Measurements from ENCODE around the gene CALY. TPM values are rescaled to one million over a fixed set of nuclear protein-coding genes. Genes with fewer than 3 reads are reported as not detected.

CALY gene
- total RNA-seq, 2 experiments from 2014 or later, result not detected

GRCh38 chr10:133307776-133308420, 28.8 kb downstream of the CALY start:
- ChIA-PET CTCF (interaction anchor here (0.8 to 2.2 kb wide), 11 partner anchors 10 to 164 kb away, joined by 3 to 8 read pairs (median 3); no protein-coding TSS in a partner anchor), POLR2A (interaction anchor here (0.6 to 2.2 kb wide), 3 partner anchors 30 to 82 kb away, joined by 3 to 7 read pairs (median 4); no protein-coding TSS in a partner anchor)

GRCh38 chr10:133306941-133307379, 29.7 kb downstream of the CALY start:
- ChIA-PET POLR2A (interaction anchor here (2.2 kb wide), 1 partner anchor 29 kb away, joined by 7 read pairs; no protein-coding TSS in a partner anchor), CTCF (interaction anchor here (1.0 to 2.2 kb wide), 6 partner anchors 11 to 163 kb away, joined by 3 to 8 read pairs (median 6); no protein-coding TSS in a partner anchor)

- CTCF ChIA-PET, result no interaction called here
- POLR2A ChIA-PET, result no interaction called here
Measured at GRCh38 chr10:133306097-133306476, 30.6 kb downstream of the CALY start.

GRCh38 chr10:133303206-133303605, 33.5 kb downstream of the CALY start:
- POLR2A ChIA-PET, result no interaction called here
- CTCF ChIA-PET, result interaction anchor here (0.5 to 1.1 kb wide), 2 partner anchors 12 to 22 kb away, joined by 3 to 4 read pairs; no protein-coding TSS in a partner anchor

GRCh38 chr10:133302230-133302629, 34.5 kb downstream of the CALY start:
- ChIA-PET CTCF (no interaction called here), POLR2A (no interaction called here)

- POLR2A ChIA-PET, result no interaction called here
Measured at GRCh38 chr10:133299738-133300137, 37.0 kb downstream of the CALY start.

GRCh38 chr10:133299224-133299623, 37.5 kb downstream of the CALY start:
- CTCF ChIA-PET, result no interaction called here
- POLR2A ChIA-PET, result no interaction called here

More at GRCh38 chr10:133299738-133300137, 37.0 kb downstream of the CALY start:
- CTCF ChIA-PET, result no interaction called here

- CTCF ChIA-PET, result no interaction called here
Measured at GRCh38 chr10:133298466-133298865, 38.2 kb downstream of the CALY start.

GRCh38 chr10:133297504-133297903, 39.2 kb downstream of the CALY start:
- POLR2A ChIA-PET, result no interaction called here
- CTCF ChIA-PET, result no interaction called here

More at GRCh38 chr10:133298466-133298865, 38.2 kb downstream of the CALY start:
- POLR2A ChIA-PET, result no interaction called here

- ChIA-PET POLR2A (no interaction called here), CTCF (no interaction called here)
Measured at GRCh38 chr10:133295426-133296320, 41.0 kb downstream of the CALY start.

- CTCF ChIA-PET, result interaction anchor here (0.8 to 1.9 kb wide), 3 partner anchors 13 to 35 kb away, joined by 3 to 4 read pairs (median 3); no protein-coding TSS in a partner anchor
- POLR2A ChIA-PET, result interaction anchor here (1.1 kb wide), 1 partner anchor 15 kb away, joined by 4 read pairs; no protein-coding TSS in a partner anchor
Measured at GRCh38 chr10:133294189-133294588, 42.5 kb downstream of the CALY start.

GRCh38 chr10:133293810-133294119, 42.9 kb downstream of the CALY start:
- CTCF ChIA-PET, result interaction anchor here (0.8 to 1.9 kb wide), 3 partner anchors 13 to 36 kb away, joined by 3 to 4 read pairs (median 3); no protein-coding TSS in a partner anchor
- POLR2A ChIA-PET, result interaction anchor here (1.1 kb wide), 1 partner anchor 14 kb away, joined by 4 read pairs; no protein-coding TSS in a partner anchor

- ChIA-PET CTCF (interaction anchor here (0.8 to 1.9 kb wide), 3 partner anchors 12 to 36 kb away, joined by 3 to 4 read pairs (median 3); no protein-coding TSS in a partner anchor), POLR2A (interaction anchor here (0.6 kb wide), 1 partner anchor 42 kb away, joined by 5 read pairs; no protein-coding TSS in a partner anchor)
Measured at GRCh38 chr10:133292919-133293809, 43.5 kb downstream of the CALY start.

GRCh38 chr10:133289761-133290160, 46.9 kb downstream of the CALY start:
- ChIA-PET CTCF (no interaction called here), POLR2A (no interaction called here)

- POLR2A ChIA-PET, result no interaction called here
- CTCF ChIA-PET, result interaction anchor here (1.5 kb wide), 1 partner anchor 10 kb away, joined by 4 read pairs; no protein-coding TSS in a partner anchor
Measured at GRCh38 chr10:133287832-133288500, 48.7 kb downstream of the CALY start.

GRCh38 chr10:133286366-133286765, 50.3 kb downstream of the CALY start:
- POLR2A ChIA-PET, result no interaction called here
- CTCF ChIA-PET, result no interaction called here

- ChIA-PET POLR2A (no interaction called here), CTCF (interaction anchor here (1.1 kb wide), 1 partner anchor 10 kb away, joined by 3 read pairs; no protein-coding TSS in a partner anchor)
Measured at GRCh38 chr10:133285217-133285616, 51.5 kb downstream of the CALY start.

- CTCF ChIA-PET, result no interaction called here
- POLR2A ChIA-PET, result no interaction called here
Measured at GRCh38 chr10:133283931-133284330, 52.8 kb downstream of the CALY start.
